Measurements from ENCODE around the gene WDR5B.

GRCh38 chr3:122391681-122392446 lies 24.0 kb downstream of the WDR5B start:
- TF ChIP-seq EZH2 (IDR thresholded peaks at IDR 0.05; ENCODE audit: insufficient read depth, poor library complexity, severe bottlenecking) (no peak), EZH2phosphoT487 (IDR thresholded peaks at IDR 0.05; ENCODE audit: insufficient read depth, low read depth) (no peak)
